Transverse colon (tissue), 4 donors: ENCODE data around the gene FNDC1.

ENCODE experiments used
- EP300 ChIP-seq: sonication (generic); formaldehyde crosslinking; IDR thresholded peaks from one replicate; pipeline ENCODE4 v1.6.1; 2017; ENCODE audit warnings: antibody characterized with exemption, low read depth
- POLR2A ChIP-seq: fragments of 450-650 bp; IDR thresholded peaks from one replicate; pipeline ENCODE4 v1.6.1; 2016; ENCODE audit warnings: antibody characterized with exemption, mild to moderate bottlenecking, moderate library complexity
- POLR2AphosphoS5 ChIP-seq, 3 donors: sonication (generic); formaldehyde crosslinking; IDR thresholded peaks; one replicate each; pipeline ENCODE4 v1.6.1; 2016; ENCODE audit warnings: antibody characterized with exemption in 3 of 3
- TF ChIP-seq, protein P1 (sequence below), 5 experiments: fragments of 200-600 bp in 3 of 5; fragments of 450-650 bp in 2 of 5; sonication (generic) in 3 of 5; IDR thresholded peaks; 1 replicate in 2 of 5; 2 replicates in 3 of 5; pipeline ENCODE4 v1.5.1; 2016 to 2017; ENCODE audit warnings: antibody characterized with exemption in 5 of 5, inconsistent platforms in 3 of 5, mild to moderate bottlenecking in 2 of 5, moderate library complexity in 1 of 5

DNA sequence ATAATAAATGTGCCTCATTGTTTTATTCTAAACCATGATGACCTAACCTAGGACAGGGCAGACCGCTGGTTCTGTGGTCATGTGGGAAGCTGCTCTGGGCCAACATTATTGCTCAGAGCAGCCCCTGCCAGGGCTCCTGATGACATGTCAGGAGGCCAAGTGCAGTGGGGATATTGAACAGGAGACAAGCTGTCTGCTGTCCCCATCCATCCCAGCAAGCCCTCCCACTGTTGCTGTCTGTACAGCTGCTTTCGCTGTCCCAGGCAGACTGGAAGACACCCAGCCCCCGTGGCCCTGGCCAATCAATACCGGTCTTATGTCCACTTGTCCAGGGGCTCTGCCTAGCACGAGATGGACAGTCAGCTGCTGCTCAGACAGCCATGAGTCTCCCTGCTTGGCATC is 43.2 kb upstream of the FNDC1 start:
- TF ChIP-seq, protein P1, sequence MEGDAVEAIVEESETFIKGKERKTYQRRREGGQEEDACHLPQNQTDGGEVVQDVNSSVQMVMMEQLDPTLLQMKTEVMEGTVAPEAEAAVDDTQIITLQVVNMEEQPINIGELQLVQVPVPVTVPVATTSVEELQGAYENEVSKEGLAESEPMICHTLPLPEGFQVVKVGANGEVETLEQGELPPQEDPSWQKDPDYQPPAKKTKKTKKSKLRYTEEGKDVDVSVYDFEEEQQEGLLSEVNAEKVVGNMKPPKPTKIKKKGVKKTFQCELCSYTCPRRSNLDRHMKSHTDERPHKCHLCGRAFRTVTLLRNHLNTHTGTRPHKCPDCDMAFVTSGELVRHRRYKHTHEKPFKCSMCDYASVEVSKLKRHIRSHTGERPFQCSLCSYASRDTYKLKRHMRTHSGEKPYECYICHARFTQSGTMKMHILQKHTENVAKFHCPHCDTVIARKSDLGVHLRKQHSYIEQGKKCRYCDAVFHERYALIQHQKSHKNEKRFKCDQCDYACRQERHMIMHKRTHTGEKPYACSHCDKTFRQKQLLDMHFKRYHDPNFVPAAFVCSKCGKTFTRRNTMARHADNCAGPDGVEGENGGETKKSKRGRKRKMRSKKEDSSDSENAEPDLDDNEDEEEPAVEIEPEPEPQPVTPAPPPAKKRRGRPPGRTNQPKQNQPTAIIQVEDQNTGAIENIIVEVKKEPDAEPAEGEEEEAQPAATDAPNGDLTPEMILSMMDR (IDR thresholded peaks at IDR 0.05) = no peak
- TF ChIP-seq POLR2AphosphoS5 (IDR thresholded peaks at IDR 0.05) (no peak), POLR2A (no peak), EP300 (no peak)
